OCI-LY3 (cell line): ENCODE results near the gene KAT6B.

Experiments used
- H2AFZ ChIP-seq: fragments of 200-600, 300-600 bp; shearing (Covaris generic); 2 replicates; pipeline ENCODE4 v1.6.0; 2014; ENCODE audit warnings: antibody characterized with exemption, low read depth, low read length
- H3K27ac ChIP-seq: fragments of 200-600, 300-600 bp; sonication (generic); 2 replicates; pipeline ENCODE4 v1.5.1; 2014; ENCODE audit warnings: mild to moderate bottlenecking, low read length, moderate library complexity, mixed read lengths
- H3K27me3 ChIP-seq: fragments of 200-600, 300-600 bp; sonication (generic); 2 replicates; pipeline ENCODE4 v1.6.1; 2014; ENCODE audit warnings: low read depth, low read length, mixed read lengths
- H3K36me3 ChIP-seq: fragments of 200-600, 300-600 bp; sonication (generic); replicated peaks from 2 replicates; pipeline ENCODE3; 2014; ENCODE audit warnings: low read depth, low read length, mixed read lengths
- H3K4me1 ChIP-seq: fragments of 300-600, 200-600 bp; sonication (generic); 2 replicates; pipeline ENCODE4 v1.6.1; 2014; ENCODE audit warnings: low read length, mixed read lengths
- H3K4me2 ChIP-seq: fragments of 200-600, 300-600 bp; sonication (generic); 2 replicates; pipeline ENCODE4 v1.6.1; 2014; ENCODE audit warnings: low read length, mixed read lengths
- H3K4me3 ChIP-seq: fragments of 300-600, 200-600 bp; sonication (generic); 2 replicates; pipeline ENCODE4 v1.5.1; 2014; ENCODE audit warnings: antibody characterized with exemption, mild to moderate bottlenecking, low read length, moderate library complexity
- H3K79me2 ChIP-seq: fragments of 300-600, 200-600 bp; shearing (Covaris generic); 2 replicates; pipeline ENCODE4 v1.6.1; 2014; ENCODE audit warnings: mild to moderate bottlenecking, low read length, mixed read lengths
- H3K9ac ChIP-seq: fragments of 300-600, 200-600 bp; shearing (Covaris generic); 2 replicates; pipeline ENCODE4 v1.6.0; 2014; ENCODE audit warnings: mild to moderate bottlenecking, low read length, moderate library complexity
- H3K9me3 ChIP-seq: fragments of 200-600, 300-600 bp; shearing (Covaris generic); 2 replicates; pipeline ENCODE4 v1.6.1; 2014; ENCODE audit warnings: low read length, mixed read lengths; ENCODE audit not compliant: insufficient read depth
- H4K20me1 ChIP-seq: fragments of 200-600, 300-600 bp; sonication (generic); 2 replicates; pipeline ENCODE4 v1.6.1; 2016; ENCODE audit warnings: low read length, mixed read lengths; ENCODE audit not compliant: insufficient read depth
- EZH2phosphoT487 ChIP-seq: fragments of 200-600 bp; shearing (Covaris generic); IDR thresholded peaks from 2 replicates; pipeline ENCODE4 v1.6.1; 2018; ENCODE audit warnings: antibody characterized with exemption, mixed run types, low read depth
- TF ChIP-seq, protein P1 (sequence below): fragments of 200-600, 300-600 bp; sonication (generic); IDR thresholded peaks from 2 replicates; pipeline ENCODE4 v1.5.1; 2014; ENCODE audit warnings: antibody characterized with exemption, low read length, low read depth

Gene KAT6B

DNA sequence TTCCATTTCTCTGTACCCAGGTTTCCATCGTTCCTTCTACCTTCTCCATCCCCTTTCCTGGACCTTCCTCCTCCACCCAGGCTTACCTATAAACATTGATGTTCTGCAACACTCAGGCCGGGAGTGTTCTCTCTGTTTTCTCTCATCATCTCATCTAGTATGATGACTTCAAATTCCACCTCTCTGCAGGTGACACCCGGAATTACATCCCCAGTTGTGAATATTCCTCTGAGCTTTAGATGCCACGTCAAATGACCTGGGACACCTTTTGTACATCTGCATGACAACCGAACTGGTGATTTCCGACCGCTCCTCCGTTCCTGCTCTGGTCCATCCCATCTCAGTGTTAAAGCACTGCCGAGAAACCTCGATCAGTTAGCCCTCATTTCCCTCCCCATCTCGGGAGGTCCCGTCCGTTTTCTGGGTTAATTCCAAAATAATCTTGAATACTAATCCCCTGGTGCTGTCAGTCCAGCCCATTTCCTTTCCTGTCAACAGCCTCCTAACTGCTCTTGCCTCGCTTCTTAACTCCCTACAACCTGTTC lies 208.4 kb downstream of the KAT6B start:
- peaks cover 21% of the 10 kb centered on the region for H3K4me1 ChIP-seq
- no peak overlapping the region for H3K27ac ChIP-seq
- H4K20me1 ChIP-seq: no peaks in the 10 kb centered on the region
- no peaks in the 10 kb centered on the region for H3K9me3 ChIP-seq
- TF ChIP-seq, protein P1, sequence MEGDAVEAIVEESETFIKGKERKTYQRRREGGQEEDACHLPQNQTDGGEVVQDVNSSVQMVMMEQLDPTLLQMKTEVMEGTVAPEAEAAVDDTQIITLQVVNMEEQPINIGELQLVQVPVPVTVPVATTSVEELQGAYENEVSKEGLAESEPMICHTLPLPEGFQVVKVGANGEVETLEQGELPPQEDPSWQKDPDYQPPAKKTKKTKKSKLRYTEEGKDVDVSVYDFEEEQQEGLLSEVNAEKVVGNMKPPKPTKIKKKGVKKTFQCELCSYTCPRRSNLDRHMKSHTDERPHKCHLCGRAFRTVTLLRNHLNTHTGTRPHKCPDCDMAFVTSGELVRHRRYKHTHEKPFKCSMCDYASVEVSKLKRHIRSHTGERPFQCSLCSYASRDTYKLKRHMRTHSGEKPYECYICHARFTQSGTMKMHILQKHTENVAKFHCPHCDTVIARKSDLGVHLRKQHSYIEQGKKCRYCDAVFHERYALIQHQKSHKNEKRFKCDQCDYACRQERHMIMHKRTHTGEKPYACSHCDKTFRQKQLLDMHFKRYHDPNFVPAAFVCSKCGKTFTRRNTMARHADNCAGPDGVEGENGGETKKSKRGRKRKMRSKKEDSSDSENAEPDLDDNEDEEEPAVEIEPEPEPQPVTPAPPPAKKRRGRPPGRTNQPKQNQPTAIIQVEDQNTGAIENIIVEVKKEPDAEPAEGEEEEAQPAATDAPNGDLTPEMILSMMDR: no peak
- no peak for TF ChIP-seq EZH2phosphoT487
- H3K79me2 ChIP-seq: no peaks in the 10 kb centered on the region
- H3K4me3 ChIP-seq: no peak overlapping the region
- no peak overlapping the region for H2AFZ ChIP-seq
- no peaks in the 10 kb centered on the region for H3K27me3 ChIP-seq
- no peak overlapping the region for H3K4me2 ChIP-seq
- H3K36me3 ChIP-seq: peaks cover 4% of the 10 kb centered on the region
- H3K9ac ChIP-seq: no peak overlapping the region

DNA sequence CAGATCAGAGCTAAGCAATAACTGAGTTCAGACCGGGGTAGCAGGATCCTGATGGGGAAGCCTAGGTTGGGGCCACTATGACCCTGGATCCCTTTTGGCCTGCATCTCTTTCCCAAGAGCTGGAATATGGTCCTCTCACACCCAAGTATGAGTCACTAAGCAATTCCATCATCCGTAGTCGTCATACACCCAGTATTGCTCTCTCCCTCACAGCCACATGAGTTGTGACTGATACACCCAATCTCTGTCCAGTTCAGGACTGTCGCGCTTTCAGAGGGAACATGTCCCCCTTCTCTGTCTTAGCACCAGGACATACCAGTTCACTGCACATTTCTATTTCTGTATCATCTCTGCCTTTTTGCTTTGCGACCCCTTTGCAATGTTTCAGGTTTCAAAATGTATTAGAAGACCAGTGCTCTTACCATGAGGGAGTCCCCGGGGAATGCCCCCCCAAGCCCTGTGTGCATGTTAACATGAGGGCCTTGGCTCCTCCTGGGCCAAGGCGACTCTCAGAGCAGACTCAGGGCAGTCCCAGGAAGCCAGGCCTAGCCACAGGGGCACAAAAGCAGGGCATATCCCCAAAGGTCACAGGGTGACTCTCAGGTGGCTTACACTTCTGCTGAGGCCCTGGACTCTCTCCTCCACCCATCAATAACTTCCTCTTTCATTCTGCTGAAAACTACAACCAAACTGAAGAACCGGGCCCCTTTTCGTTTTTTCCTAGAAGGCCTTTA lies 209.7 kb downstream of the KAT6B start:
- Histone ChIP-seq H3K79me2 (no peaks in the 10 kb centered on the region), H3K9me3 (no peaks in the 10 kb centered on the region), H3K36me3 (no peaks in the 10 kb centered on the region), H3K4me1 (peaks cover 21% of the 10 kb centered on the region), H3K27me3 (no peaks in the 10 kb centered on the region), H3K27ac (no peak overlapping the region), H3K4me3 (peak overlapping the region; percentile 49), H2AFZ (0 out of 2 replicates have a peak overlapping the region, but pooled peaks have one; percentile 60), H3K9ac (no peak overlapping the region), H4K20me1 (no peaks in the 10 kb centered on the region), H3K4me2 (peak overlapping the region; percentile 75)
- no peak for TF ChIP-seq EZH2phosphoT487
- TF ChIP-seq, protein P1: no peak

DNA sequence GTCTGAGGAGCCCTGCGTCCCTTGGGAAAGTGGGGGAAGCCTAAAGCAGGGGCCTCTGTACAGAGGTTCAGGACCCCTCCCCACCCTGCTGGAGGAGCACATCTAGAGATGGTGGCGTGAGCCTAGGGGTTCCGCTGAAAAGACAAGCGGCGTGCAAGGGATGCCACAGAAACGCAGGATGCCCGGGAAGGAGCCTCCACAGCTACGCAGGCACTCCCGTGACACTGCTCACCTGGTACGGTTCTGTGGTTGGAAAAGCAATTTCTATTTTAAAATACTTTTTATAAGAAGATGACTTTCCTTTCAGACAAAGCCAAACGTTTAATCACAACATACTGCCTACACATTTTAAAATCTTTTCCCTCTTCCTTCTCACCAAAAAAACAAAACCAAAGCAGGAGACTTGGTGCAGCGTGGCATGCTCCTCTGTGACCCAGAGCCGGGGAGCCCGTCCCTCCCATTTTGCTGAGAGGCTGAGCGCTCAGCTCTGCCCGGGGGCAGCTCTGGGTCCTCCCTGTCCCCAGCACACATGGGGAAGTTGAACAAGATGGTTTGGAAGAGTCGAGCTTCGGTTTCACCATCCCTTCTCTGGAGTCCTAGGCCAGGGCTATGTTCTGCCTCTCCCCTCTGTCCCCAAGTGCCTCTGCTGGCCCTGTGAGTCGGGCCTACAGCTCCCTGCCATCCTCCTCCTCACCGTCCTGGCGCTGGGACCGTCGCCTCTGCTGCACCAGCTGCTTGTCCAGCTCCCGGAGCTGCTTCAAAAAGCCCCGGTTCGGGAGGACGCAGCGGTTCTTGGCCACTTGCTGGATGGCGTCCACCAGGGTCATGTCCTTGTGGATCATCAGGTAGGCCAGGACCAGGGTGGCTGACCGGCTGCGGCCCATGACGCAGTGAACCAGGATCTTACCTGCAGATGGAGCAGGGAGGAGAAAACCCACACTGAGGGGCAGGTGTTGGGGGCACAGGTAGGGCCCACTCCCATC lies 211.1 kb downstream of the KAT6B start:
- no peak overlapping the region for H2AFZ ChIP-seq

More for the DNA sequence above, 211.1 kb downstream of the KAT6B start:
- H4K20me1 ChIP-seq: no peaks in the 10 kb centered on the region
- no peak overlapping the region for H3K9ac ChIP-seq
- H3K9me3 ChIP-seq: no peaks in the 10 kb centered on the region
- peak overlapping the region; percentile 75; the same call in 1 of the 2 replicates for H3K4me2 ChIP-seq
- H3K79me2 ChIP-seq: no peaks in the 10 kb centered on the region
- peaks cover 20% of the 10 kb centered on the region for H3K4me1 ChIP-seq
- no peaks in the 10 kb centered on the region for H3K27me3 ChIP-seq
- no peak overlapping the region for H3K4me3 ChIP-seq
- TF ChIP-seq EZH2phosphoT487: no peak
- TF ChIP-seq, protein P1: no peak
- no peak overlapping the region for H3K27ac ChIP-seq
- H3K36me3 ChIP-seq: no peaks in the 10 kb centered on the region
